Gastroesophageal sphincter (tissue), 4 donors: ENCODE measurements around the gene ARL11. TPM values are rescaled to one million over a fixed set of nuclear protein-coding genes. Genes with fewer than 3 reads are reported as not detected.
"Not testable (repeated sequence)": the region's sequence is repeated elsewhere in the genome, so short reads cannot be mapped to it uniquely, and the experiment has no call there.

Source experiments
- ATAC-seq: fragments of 150-250 bp; one replicate; pipeline ENCODE4 v1.9.1; 2016; ENCODE audit warnings: mild to moderate bottlenecking, moderate library complexity
- H3K27ac ChIP-seq, 4 donors: fragments of 200-600 bp; sonication (generic) in 3 of 4; 1 replicate in 3 of 4; 2 replicates in 1 of 4; pipeline ENCODE4 v1.5.1; 2016 to 2019
- H3K27me3 ChIP-seq: fragments of 200-600 bp; sonication (generic); one replicate; pipeline ENCODE4 v1.5.1; 2019
- H3K36me3 ChIP-seq, 2 donors: fragments of 200-600 bp; sonication (generic); one replicate each; pipeline ENCODE4 v1.5.1; 2019; ENCODE audit warnings: control low read depth in 1 of 2
- H3K4me1 ChIP-seq, 3 donors: fragments of 200-600 bp; sonication (generic); 1 replicate in 2 of 3; 2 replicates in 1 of 3; pipeline ENCODE4 v1.5.1; 2016 to 2019; ENCODE audit warnings: control low read depth in 2 of 3
- H3K4me3 ChIP-seq, 2 donors: fragments of 200-600 bp; sonication (generic); one replicate each; pipeline ENCODE4 v1.5.1; 2019; ENCODE audit warnings: mild to moderate bottlenecking in 1 of 2, moderate library complexity in 1 of 2
- H3K9me3 ChIP-seq, 3 donors: fragments of 200-600 bp; sonication (generic); one replicate each; pipeline ENCODE4 v1.5.1; 2017 to 2019; ENCODE audit warnings: control low read depth in 2 of 3
- EP300 ChIP-seq: sonication (generic); formaldehyde crosslinking; IDR thresholded peaks from one replicate; pipeline ENCODE4 v1.6.1; 2017; ENCODE audit warnings: antibody characterized with exemption, mild to moderate bottlenecking
- POLR2A ChIP-seq, 2 donors: fragments of 450-650 bp; IDR thresholded peaks; one replicate each; pipeline ENCODE4 v1.6.1; 2017; ENCODE audit warnings: antibody characterized with exemption in 2 of 2, mild to moderate bottlenecking in 2 of 2, moderate library complexity in 1 of 2
- POLR2AphosphoS5 ChIP-seq: sonication (generic); formaldehyde crosslinking; IDR thresholded peaks from one replicate; pipeline ENCODE4 v1.6.1; 2017; ENCODE audit warnings: antibody characterized with exemption
- WGBS, 2 donors: methylation state at CpG; one replicate each; pipeline ENCODE4 v1.1.5; 2018; ENCODE audit warnings: low coverage in 1 of 2; 5-methylcytosine and 5-hydroxymethylcytosine counted together
- total RNA-seq, 4 donors: library from RNA; depleted of rRNA; stranded (reverse); fragments of >200 nt; gene quantifications; one replicate each; pipeline ENCODE4 v1.1.0, GENCODE V29; 2016
- TF ChIP-seq, protein P1 (sequence below), 4 experiments: fragments of 200-600 bp in 2 of 4; fragments of 450-650 bp in 2 of 4; sonication (generic) in 1 of 4; IDR thresholded peaks; one replicate each; pipeline ENCODE4 v1.5.1; 2017 to 2019; ENCODE audit warnings: antibody characterized with exemption in 4 of 4, mild to moderate bottlenecking in 2 of 4, moderate library complexity in 2 of 4

Gene ARL11
- total RNA-seq, 4 donors from 2014 or later = 0.15 to 0.94 (median 0.68) TPM

- no peak for ATAC-seq
- whole genome bisulfite sequencing, 2 donors = 61 to 75% methylated on average over 2 of the region's 2 CpGs
- Histone ChIP-seq H3K36me3 (no peaks in the 10 kb centered on the region), H3K27ac (no peak overlapping the region), H3K9me3 (no peaks in the 10 kb centered on the region), H3K4me1 (no peaks in the 10 kb centered on the region), H3K4me3 (no peak overlapping the region), H3K27me3 (no peaks in the 10 kb centered on the region)
- TF ChIP-seq, protein P1, sequence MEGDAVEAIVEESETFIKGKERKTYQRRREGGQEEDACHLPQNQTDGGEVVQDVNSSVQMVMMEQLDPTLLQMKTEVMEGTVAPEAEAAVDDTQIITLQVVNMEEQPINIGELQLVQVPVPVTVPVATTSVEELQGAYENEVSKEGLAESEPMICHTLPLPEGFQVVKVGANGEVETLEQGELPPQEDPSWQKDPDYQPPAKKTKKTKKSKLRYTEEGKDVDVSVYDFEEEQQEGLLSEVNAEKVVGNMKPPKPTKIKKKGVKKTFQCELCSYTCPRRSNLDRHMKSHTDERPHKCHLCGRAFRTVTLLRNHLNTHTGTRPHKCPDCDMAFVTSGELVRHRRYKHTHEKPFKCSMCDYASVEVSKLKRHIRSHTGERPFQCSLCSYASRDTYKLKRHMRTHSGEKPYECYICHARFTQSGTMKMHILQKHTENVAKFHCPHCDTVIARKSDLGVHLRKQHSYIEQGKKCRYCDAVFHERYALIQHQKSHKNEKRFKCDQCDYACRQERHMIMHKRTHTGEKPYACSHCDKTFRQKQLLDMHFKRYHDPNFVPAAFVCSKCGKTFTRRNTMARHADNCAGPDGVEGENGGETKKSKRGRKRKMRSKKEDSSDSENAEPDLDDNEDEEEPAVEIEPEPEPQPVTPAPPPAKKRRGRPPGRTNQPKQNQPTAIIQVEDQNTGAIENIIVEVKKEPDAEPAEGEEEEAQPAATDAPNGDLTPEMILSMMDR (IDR thresholded peaks at IDR 0.05) = no peak
- TF ChIP-seq EP300 (no peak), POLR2AphosphoS5 (no peak), POLR2A (IDR thresholded peaks at IDR 0.05) (no peak)
Observed at GRCh38 chr13:49596221-49596620, 32.1 kb upstream of the ARL11 start.

- ATAC-seq = no peak
- Histone ChIP-seq H3K27ac (no peak overlapping the region), H3K36me3 (no peaks in the 10 kb centered on the region), H3K27me3 (no peaks in the 10 kb centered on the region), H3K9me3 (no peaks in the 10 kb centered on the region), H3K4me1 (no peaks in the 10 kb centered on the region), H3K4me3 (no peak overlapping the region)
- WGBS, 2 donors = 75 to 87% methylated on average over 3 to 5 of the region's 11 CpGs
- TF ChIP-seq EP300 = no peak
- no peak for TF ChIP-seq POLR2A (IDR thresholded peaks at IDR 0.05)
- TF ChIP-seq, protein P1 (IDR thresholded peaks at IDR 0.05) = no peak
- TF ChIP-seq POLR2AphosphoS5 = no peak
Observed at GRCh38 chr13:49597043-49597641, 31.2 kb upstream of the ARL11 start.

DNA sequence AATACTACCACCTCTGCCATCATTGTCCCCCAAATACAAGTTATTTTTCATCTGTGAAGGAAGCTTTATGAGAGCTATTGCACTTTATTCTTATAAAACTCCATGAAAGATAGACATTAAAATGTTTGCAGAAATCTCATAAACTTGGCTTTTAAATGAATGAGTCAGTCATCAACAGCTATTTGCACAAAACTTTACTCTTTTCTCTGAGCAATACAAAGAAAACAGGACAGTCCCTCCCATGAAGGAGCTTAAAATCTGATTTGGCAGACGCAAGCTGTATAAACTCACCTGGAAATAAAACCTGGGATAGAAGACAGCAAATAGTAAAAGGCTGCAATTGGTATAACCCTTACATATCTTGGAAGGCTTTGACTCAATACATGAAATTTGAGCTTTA lies 26.3 kb upstream of the ARL11 start:
- WGBS, 2 donors = 44% methylated on average over 1 of the region's 1 CpG; no CpG with 5 or more reads in 1 of the 2 donors
- TF ChIP-seq POLR2A (IDR thresholded peaks at IDR 0.05) (no peak), POLR2AphosphoS5 (no peak), EP300 (no peak)
- TF ChIP-seq, protein P1 (IDR thresholded peaks at IDR 0.05) = no peak
- Histone ChIP-seq H3K27me3 (no peaks in the 10 kb centered on the region), H3K4me3 (no peak overlapping the region), H3K4me1 (peaks cover 0 to 5% (median 0%) of the 10 kb centered on the region in 3 donors), H3K9me3 (no peaks in the 10 kb centered on the region), H3K27ac (no peak overlapping the region), H3K36me3 (no peaks in the 10 kb centered on the region)
- ATAC-seq = no peak

DNA sequence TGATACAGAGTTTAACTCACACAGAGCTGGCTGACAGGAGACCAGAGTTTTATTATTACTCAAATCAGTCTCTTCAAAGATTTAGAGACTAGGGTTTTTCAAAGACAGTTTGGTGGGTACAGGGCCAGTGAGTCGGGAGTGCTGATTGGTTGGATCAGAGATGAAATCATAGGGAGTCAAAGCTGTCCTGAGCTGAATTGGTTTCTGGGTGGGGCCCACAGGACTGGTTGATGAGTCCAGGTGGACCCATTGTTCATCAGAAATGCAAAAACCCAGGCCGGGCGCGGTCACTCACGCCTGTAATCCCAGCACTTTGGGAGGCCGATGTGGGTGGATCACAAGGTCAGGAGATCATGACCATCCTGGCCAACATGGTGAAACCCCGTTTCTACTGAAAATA lies 25.7 kb upstream of the ARL11 start:
- WGBS, 2 donors = 93 to 96% methylated on average over 2 to 4 of the region's 7 CpGs
- not testable (repeated sequence) for H3K4me1 ChIP-seq, ATAC-seq, H3K27ac ChIP-seq, H3K27me3 ChIP-seq, H3K4me3 ChIP-seq, H3K36me3 ChIP-seq, H3K9me3 ChIP-seq

DNA sequence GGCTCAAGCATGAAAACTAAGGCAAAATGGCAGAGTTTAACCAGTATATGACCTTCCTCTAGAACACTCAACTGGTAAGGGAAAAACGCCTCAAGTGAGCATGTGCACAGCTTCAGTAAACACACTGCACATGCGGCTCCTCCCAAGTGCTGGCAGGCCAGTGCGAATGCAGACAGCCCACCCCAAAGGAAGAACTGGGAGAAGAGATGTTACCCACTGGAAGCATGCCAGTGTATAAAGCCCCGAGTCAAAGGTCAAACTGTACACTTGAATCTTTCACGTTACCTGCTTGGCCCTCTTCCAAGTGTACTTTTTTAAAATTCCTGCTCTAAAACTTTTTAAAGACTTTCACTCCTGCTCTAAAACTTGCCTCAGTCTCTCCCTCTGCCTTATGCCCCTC lies 23.7 kb upstream of the ARL11 start:
- TF ChIP-seq EP300 (no peak), POLR2AphosphoS5 (no peak)
- TF ChIP-seq, protein P1 (IDR thresholded peaks at IDR 0.05) = no peak
- ATAC-seq = no peak
- H3K4me3 ChIP-seq = no peak overlapping the region
- H3K4me1 ChIP-seq = peaks cover 0 to 5% (median 0%) of the 10 kb centered on the region in 3 donors
- H3K27ac ChIP-seq = no peak overlapping the region
- WGBS, 2 donors = 20 to 28% methylated on average over 1 to 3 of the region's 5 CpGs
- H3K27me3 ChIP-seq = no peaks in the 10 kb centered on the region
- H3K36me3 ChIP-seq = no peaks in the 10 kb centered on the region
- H3K9me3 ChIP-seq = no peaks in the 10 kb centered on the region
